HepG2 (cell line): ENCODE data around the gene SLC4A9. TPM values are rescaled to one million over a fixed set of nuclear protein-coding genes. Genes with fewer than 3 reads are reported as not detected.
A peak's percentile ranks its signal among the peaks of the same experiment; 100 is the strongest.

ENCODE experiments used
- ATAC-seq: fragments of 200-7000 bp; cut with Tn5 transposase; 3 replicates; pipeline ENCODE4 v1.9.1; 2020; ENCODE audit warnings: mild to moderate bottlenecking, moderate library complexity
- BruUV-seq: library from RNA; stranded (reverse); fragments of 400-500 nt; replicated peaks from 2 replicates; lab custom pipeline; 2021; lab: Mats Ljungman, UMichigan
- CTCF ChIA-PET: fragments of 300-600 bp; formaldehyde crosslinking; extraction: SDS; loops from one replicate; lab custom pipeline; 2021; ENCODE audit warnings: low total read pairs, inconsistent platforms, low intra/inter-chr PET ratio; lab: Yijun Ruan, JAX
- POLR2A ChIA-PET: fragments of 350-600 bp; sonication (Branson Sonifier 250); formaldehyde crosslinking; loops from one replicate; lab custom pipeline; 2020; ENCODE audit warnings: antibody characterized with exemption, inconsistent platforms; lab: Yijun Ruan, JAX
- DNase-seq: peaks from one replicate; pipeline ENCODE4 v3.0.0-alpha.2; 2015; ENCODE audit warnings: low spot score
- FAIRE-seq: peaks from 3 replicates; lab custom pipeline; 2011; peaks lifted over from hg19 to GRCh38; lab: Jason Lieb, UNC
- H2AFZ ChIP-seq: one replicate; pipeline ENCODE4 v1.6.1; 2011; ENCODE audit warnings: low read length, inconsistent platforms
- H3K27ac ChIP-seq: fragments of 300-600 bp; 3 replicates; pipeline ENCODE4 v1.8.0; 2011; ENCODE audit warnings: mixed run types, mild to moderate bottlenecking, mixed read lengths, low read length, inconsistent platforms; ENCODE audit not compliant: insufficient read depth; ENCODE audit errors: extremely low read length
- H3K27me3 ChIP-seq, 2 experiments: fragments of 200-600 bp in 1 of 2; 2 replicates in 1 of 2; 3 replicates in 1 of 2; pipeline versions ENCODE4 v1.6.0 to v1.8.0; 2011; ENCODE audit warnings: low read length in 2 of 2, mild to moderate bottlenecking in 2 of 2, moderate library complexity in 2 of 2, inconsistent platforms in 1 of 2; ENCODE audit not compliant: insufficient read depth in 2 of 2, control insufficient read depth in 1 of 2
- H3K36me3 ChIP-seq, 2 experiments: fragments of 200-600 bp in 1 of 2; replicated peaks in 1 of 2; 2 replicates in 1 of 2; 3 replicates in 1 of 2; pipeline versions ENCODE4 v1.5.1 to v1.8.0; 2011; ENCODE audit warnings: low read length in 2 of 2, inconsistent platforms in 1 of 2; ENCODE audit not compliant: insufficient read depth in 2 of 2, control insufficient read depth in 1 of 2
- H3K4me1 ChIP-seq: 2 replicates; pipeline ENCODE4 v1.5.1; 2012; ENCODE audit warnings: low read length, inconsistent platforms; ENCODE audit not compliant: insufficient read depth
- H3K4me2 ChIP-seq: 2 replicates; pipeline ENCODE4 v1.6.0; 2011; ENCODE audit warnings: low read depth, low read length, inconsistent platforms
- H3K4me3 ChIP-seq, 3 experiments: fragments of 200-600 bp in 1 of 3; sonication (generic), shearing (Covaris generic) in 1 of 3; replicated peaks in 1 of 3; 2 replicates each; pipeline ENCODE4 v1.5.1; 2011 to 2016; ENCODE audit warnings: low read length in 3 of 3, inconsistent platforms in 2 of 3, low read depth in 2 of 3, mild to moderate bottlenecking in 2 of 3, control low read depth in 1 of 3, mixed read lengths in 1 of 3; ENCODE audit not compliant: insufficient read depth in 1 of 3
- H3K79me2 ChIP-seq: one replicate; pipeline ENCODE4 v1.6.1; 2011; ENCODE audit warnings: low read length, inconsistent platforms; ENCODE audit not compliant: insufficient read depth
- H3K9ac ChIP-seq: 2 replicates; pipeline ENCODE4 v1.6.0; 2011; ENCODE audit warnings: mild to moderate bottlenecking, low read depth, low read length, inconsistent platforms; ENCODE audit not compliant: insufficient read depth
- H3K9me3 ChIP-seq: 2 replicates; pipeline ENCODE4 v1.5.1; 2012; ENCODE audit warnings: mild to moderate bottlenecking, low read length
- H4K20me1 ChIP-seq: 2 replicates; pipeline ENCODE4 v1.6.0; 2011; ENCODE audit warnings: inconsistent platforms, mild to moderate bottlenecking, low read length, moderate library complexity; ENCODE audit not compliant: insufficient read depth
- FOXO4 ChIP-seq: sonication (generic); formaldehyde crosslinking; conservative IDR thresholded peaks from 2 replicates; pipeline ENCODE4 v1.8.1; 2023; ENCODE audit warnings: missing genetic modification reagents
- HOXA9 ChIP-seq: sonication (generic); formaldehyde crosslinking; IDR thresholded peaks from 2 replicates; pipeline ENCODE4 v1.8.1; 2022; ENCODE audit warnings: missing genetic modification reagents, mild to moderate bottlenecking, moderate library complexity, borderline replicate concordance
- SKIL ChIP-seq: sonication (generic); formaldehyde crosslinking; IDR thresholded peaks from 2 replicates; pipeline ENCODE4 v1.8.0; 2022; ENCODE audit warnings: missing genetic modification reagents, mild to moderate bottlenecking, moderate library complexity, borderline replicate concordance
- STAG1 ChIP-seq: sonication (generic); formaldehyde crosslinking; IDR thresholded peaks from 2 replicates; pipeline ENCODE4 v1.4.0; 2020; ENCODE audit warnings: missing genetic modification reagents
- ZGPAT ChIP-seq: IDR thresholded peaks from 2 replicates; pipeline ENCODE4 v1.6.1; 2016; ENCODE audit warnings: mild to moderate bottlenecking
- ZNF225 ChIP-seq: sonication (generic); formaldehyde crosslinking; IDR thresholded peaks from 2 replicates; pipeline ENCODE4 v1.4.0; 2020; ENCODE audit warnings: mild to moderate bottlenecking, missing genetic modification reagents
- ZNF329 ChIP-seq: sonication (generic); formaldehyde crosslinking; IDR thresholded peaks from 2 replicates; pipeline ENCODE4 v1.9.0; 2021; ENCODE audit warnings: low read depth, mild to moderate bottlenecking, missing genetic modification reagents
- ZNF501 ChIP-seq: sonication (generic); formaldehyde crosslinking; IDR thresholded peaks from 2 replicates; pipeline ENCODE4 v1.5.1; 2020; ENCODE audit warnings: mild to moderate bottlenecking, moderate library complexity, missing genetic modification reagents
- ZNF775 ChIP-seq: sonication (generic); formaldehyde crosslinking; IDR thresholded peaks from 2 replicates; pipeline ENCODE4 v1.4.0; 2020; ENCODE audit warnings: missing genetic modification reagents, mild to moderate bottlenecking, moderate library complexity, borderline replicate concordance
- WGBS: methylation state at CpG from one replicate; pipeline ENCODE4 v1.1.6; 2017; ENCODE audit warnings: low lambda C conversion rate; 5-methylcytosine and 5-hydroxymethylcytosine counted together
- in situ Hi-C: cut with HindIII; loops from 2 replicates; pipeline ENCODE4 v1.10.0; 2017; ENCODE audit warnings: low pct_unique_long_range_greater_than_20kb; ENCODE audit not compliant: extremely low pct_ligation_motif_present
- intact Hi-C: fragments of 100-400 bp; cut with micrococcal nuclease; formaldehyde crosslinking; loops from one replicate; pipeline ENCODE4 v1.10.0; 2022; ENCODE audit not compliant: unreplicated experiment
- polyA plus RNA-seq, 8 experiments: library from polyadenylated mRNA; depleted of rRNA in 3 of 8; stranded (reverse) in 7 of 8; unstranded in 1 of 8; fragments of >200 nt; fragmentation: Illumina TruSeq in 4 of 8; extraction: Trizol in 4 of 8; gene quantifications; 2 replicates each; pipeline versions ENCODE4 v1.2.1 to v1.2.3, GENCODE V29; 2011 to 2016; ENCODE audit warnings: low read depth in 4 of 8, missing spikeins in 1 of 8, mixed read lengths in 1 of 8; ENCODE audit not compliant: insufficient read depth in 1 of 8
- total RNA-seq, 5 experiments: library from RNA; depleted of rRNA; stranded (reverse); fragments of >200 nt; fragmentation: Illumina TruSeq; extraction: Trizol; gene quantifications; 2 replicates each; pipeline ENCODE4 v1.2.3, GENCODE V29; 2016; ENCODE audit warnings: low read depth in 1 of 5

Gene SLC4A9
- total and polyA plus RNA-seq, 2 of the 13 experiments (the other 11 are each of a cell fraction or from before 2014, with no cell fraction given), result not detected

- 0 out of 2 replicates have a peak, but pooled peaks have one; percentile 16 for TF ChIP-seq ZGPAT (CRISPR knock-in tag)
- TF ChIP-seq HOXA9 (CRISPR knock-in tag), result no peak
- no peak for TF ChIP-seq SKIL
- no peak for TF ChIP-seq ZNF329
- TF ChIP-seq ZNF501, result no peak
- no peak for TF ChIP-seq ZNF775 (CRISPR knock-in tag)
- TF ChIP-seq STAG1 (CRISPR knock-in tag), result peak; percentile 29; the same call in 1 of the 2 replicates
Measured at GRCh38 chr5:140358738-140359310, 1.2 kb upstream of the SLC4A9 start (continued).

GRCh38 chr5:140360681-140361479, 886 bp downstream of the SLC4A9 start:
- ChIA-PET POLR2A (no interaction called here), CTCF (no interaction called here)
- Histone ChIP-seq H4K20me1 (no peaks in the 10 kb centered on the region), H3K4me1 (peaks cover 45% of the 10 kb centered on the region), H3K27ac (no peak overlapping the region), H3K4me3 (no peak overlapping the region), H3K4me2 (no peak overlapping the region), H2AFZ (no peak overlapping the region), H3K9ac (no peak overlapping the region), H3K79me2 (no peaks in the 10 kb centered on the region), H3K27me3 (peaks cover 0 to 5% of the 10 kb centered on the region in 2 experiments; a peak in 1 of 5 replicates), H3K36me3 (no peaks in the 10 kb centered on the region), H3K9me3 (no peaks in the 10 kb centered on the region)
- FAIRE-seq (no peak), DNase-seq (no peak), ATAC-seq (no peak)
- in situ Hi-C loops (loop anchor here (5.0 to 10.0 kb wide), 2 partner anchors 119 to 374 kb away; no protein-coding TSS in a partner anchor), intact Hi-C loops (no loop called here)
- TF ChIP-seq FOXO4 (CRISPR knock-in tag), result 0 out of 2 replicates have a peak, but pooled peaks have one; percentile 39
- TF ChIP-seq ZNF225 (CRISPR knock-in tag), result no peak
- 45% methylated on average over 2 of the region's 7 CpGs for WGBS
- no TSS peak for BruUV-seq
